Muscle layer of duodenum (tissue), 2 donors: ENCODE measurements around the gene RAC3.

Source experiments
- H3K27ac ChIP-seq: one replicate; pipeline ENCODE4 v1.7.0; 2013; ENCODE audit warnings: mild to moderate bottlenecking, low read length
- H3K27me3 ChIP-seq: one replicate; pipeline ENCODE4 v1.7.0; 2013; ENCODE audit warnings: low read depth, mild to moderate bottlenecking, control low read depth, low read length
- H3K36me3 ChIP-seq, 2 donors: one replicate each; pipeline ENCODE4 v1.7.0; 2013; ENCODE audit warnings: low read length in 2 of 2, control low read depth in 1 of 2, mild to moderate bottlenecking in 1 of 2; ENCODE audit not compliant: insufficient read depth in 2 of 2, control insufficient read depth in 1 of 2
- H3K4me1 ChIP-seq, 2 donors: one replicate each; pipeline ENCODE4 v1.7.0; 2013; ENCODE audit warnings: low read length in 2 of 2, mild to moderate bottlenecking in 2 of 2, control low read depth in 1 of 2, moderate library complexity in 1 of 2; ENCODE audit not compliant: insufficient read depth in 2 of 2, control insufficient read depth in 1 of 2
- H3K4me3 ChIP-seq, 2 donors: one replicate each; pipeline ENCODE4 v1.7.0; 2013; ENCODE audit warnings: low read length in 2 of 2, low read depth in 1 of 2, mild to moderate bottlenecking in 1 of 2
- H3K9me3 ChIP-seq, 2 donors: one replicate each; pipeline ENCODE4 v1.7.0; 2013; ENCODE audit warnings: low read length in 2 of 2, control low read depth in 1 of 2, mild to moderate bottlenecking in 1 of 2; ENCODE audit not compliant: control insufficient read depth in 1 of 2
- donor health status: healthy.

Gene RAC3

DNA sequence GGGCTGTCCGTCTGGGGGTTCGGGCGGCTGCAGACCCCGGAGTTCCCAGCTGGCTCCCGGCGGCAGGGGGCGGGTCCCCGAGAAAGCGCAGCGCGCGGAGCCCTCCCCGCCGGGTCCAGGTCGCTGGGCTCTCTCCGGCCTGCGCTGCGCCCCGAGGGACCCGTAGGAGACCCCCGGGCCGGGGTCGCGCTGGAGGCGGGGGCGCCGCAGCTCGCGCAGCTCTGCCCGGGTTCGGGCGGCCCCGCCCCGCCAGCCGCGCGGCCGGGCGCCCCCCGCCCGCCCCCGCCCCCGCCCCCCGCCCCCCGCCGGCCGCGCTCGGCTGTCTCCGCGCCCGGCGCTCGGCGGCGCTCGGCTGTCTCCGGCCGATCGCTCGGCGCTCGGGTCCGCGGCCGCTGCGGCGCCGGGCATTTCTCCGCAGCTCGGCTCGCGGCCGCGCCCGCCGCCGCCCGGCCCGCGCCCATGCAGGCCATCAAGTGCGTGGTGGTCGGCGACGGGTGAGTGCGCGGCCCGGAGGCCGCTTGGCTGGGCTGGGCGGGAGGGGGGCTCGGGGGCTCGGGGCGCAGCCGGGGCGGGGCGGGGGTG is at the start of gene RAC3:
Gene RAC3 (plus strand): TSS at position 376 of the 582 bp plus-strand sequence. CDS start 84 bp downstream, at position 460.
- peaks cover under 1 to 26% of the 10 kb centered on the region in 2 donors for H3K4me1 ChIP-seq
- peaks cover 0 to 11% of the 10 kb centered on the region in 2 donors for H3K36me3 ChIP-seq
- H3K9me3 ChIP-seq: no peaks in the 10 kb centered on the region
- peak within 1 kb of the TSS; percentile 26 to 66 for H3K4me3 ChIP-seq
- H3K27ac ChIP-seq: no peak within 1 kb of the TSS
- no peaks in the 10 kb centered on the region for H3K27me3 ChIP-seq

GRCh38 chr17:81983011-81983638 is 48.4 kb upstream of the RAC3 start:
- Histone ChIP-seq H3K4me3 (no peak overlapping the region), H3K9me3 (no peaks in the 10 kb centered on the region), H3K27ac (no peak overlapping the region), H3K36me3 (peaks cover 9 to 40% of the 10 kb centered on the region in 2 donors), H3K4me1 (peaks cover 0 to 5% of the 10 kb centered on the region in 2 donors), H3K27me3 (no peaks in the 10 kb centered on the region)

- peaks cover 9 to 40% of the 10 kb centered on the region in 2 donors for H3K36me3 ChIP-seq
- H3K4me1 ChIP-seq: no peaks in the 10 kb centered on the region
- no peak overlapping the region for H3K4me3 ChIP-seq
Observed at GRCh38 chr17:81983639-81984373, 47.7 kb upstream of the RAC3 start.

DNA sequence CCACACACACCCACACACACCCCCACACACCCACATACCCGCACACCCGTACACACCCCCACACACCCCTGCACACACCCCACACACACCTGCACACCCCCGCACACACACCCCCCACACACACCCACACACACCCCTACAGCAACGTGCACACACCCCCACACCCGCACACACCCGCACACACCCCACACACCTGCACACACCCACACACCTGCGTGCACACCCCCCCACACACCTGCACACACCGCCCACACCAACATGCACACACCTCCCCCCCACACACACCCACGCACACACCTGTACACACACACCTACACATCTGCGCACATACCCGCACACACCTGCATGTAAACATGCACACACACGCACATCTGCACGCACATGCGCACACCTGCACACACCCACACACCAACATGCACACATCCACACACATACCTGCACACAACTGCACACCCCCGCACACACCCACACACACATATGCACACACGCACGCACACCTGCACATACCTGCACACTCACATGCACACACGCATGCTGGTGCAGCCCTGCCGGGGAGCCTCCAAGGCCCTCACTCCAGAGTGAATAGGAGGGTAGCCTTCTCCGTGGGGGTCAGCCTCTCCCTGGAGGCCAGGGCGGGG is 46.6 kb upstream of the RAC3 start:
- H3K9me3 ChIP-seq: no peaks in the 10 kb centered on the region
- no peak overlapping the region for H3K4me3 ChIP-seq
- no peak overlapping the region for H3K27ac ChIP-seq
- peaks cover 9 to 39% of the 10 kb centered on the region in 2 donors for H3K36me3 ChIP-seq
- no peaks in the 10 kb centered on the region for H3K27me3 ChIP-seq
- H3K4me1 ChIP-seq: no peaks in the 10 kb centered on the region

More at GRCh38 chr17:81983639-81984373, 47.7 kb upstream of the RAC3 start:
- H3K27me3 ChIP-seq: no peaks in the 10 kb centered on the region
- no peaks in the 10 kb centered on the region for H3K9me3 ChIP-seq
- H3K27ac ChIP-seq: no peak overlapping the region

GRCh38 chr17:81986606-81987005 is 44.9 kb upstream of the RAC3 start:
- no peaks in the 10 kb centered on the region for H3K27me3 ChIP-seq
- no peak overlapping the region for H3K4me3 ChIP-seq
- H3K27ac ChIP-seq: no peak overlapping the region
- H3K9me3 ChIP-seq: no peaks in the 10 kb centered on the region
- peaks cover 9 to 39% of the 10 kb centered on the region in 2 donors for H3K36me3 ChIP-seq
- H3K4me1 ChIP-seq: peaks cover 0 to 5% of the 10 kb centered on the region in 2 donors

- peaks cover 9 to 39% of the 10 kb centered on the region in 2 donors for H3K36me3 ChIP-seq
- H3K9me3 ChIP-seq: no peaks in the 10 kb centered on the region
- H3K4me1 ChIP-seq: peaks cover 0 to 12% of the 10 kb centered on the region in 2 donors
- no peak overlapping the region for H3K4me3 ChIP-seq
- H3K27ac ChIP-seq: no peak overlapping the region
- no peaks in the 10 kb centered on the region for H3K27me3 ChIP-seq
Observed at GRCh38 chr17:81987161-81987770, 44.2 kb upstream of the RAC3 start.

GRCh38 chr17:81990836-81991683 is 40.4 kb upstream of the RAC3 start:
- H3K4me1 ChIP-seq: peaks cover 0 to 13% of the 10 kb centered on the region in 2 donors
- peaks cover 0 to 24% of the 10 kb centered on the region in 2 donors for H3K36me3 ChIP-seq
- H3K27me3 ChIP-seq: no peaks in the 10 kb centered on the region
- H3K4me3 ChIP-seq: no peak overlapping the region
- H3K27ac ChIP-seq: no peak overlapping the region
- H3K9me3 ChIP-seq: no peaks in the 10 kb centered on the region

GRCh38 chr17:81991684-81992305 is 39.7 kb upstream of the RAC3 start:
- Histone ChIP-seq H3K27ac (no peak overlapping the region), H3K27me3 (no peaks in the 10 kb centered on the region), H3K36me3 (peaks cover 0 to 26% of the 10 kb centered on the region in 2 donors), H3K4me3 (peak overlapping the region in 1 of 2 donors; percentile 4), H3K9me3 (no peaks in the 10 kb centered on the region), H3K4me1 (peaks cover 0 to 13% of the 10 kb centered on the region in 2 donors)

DNA sequence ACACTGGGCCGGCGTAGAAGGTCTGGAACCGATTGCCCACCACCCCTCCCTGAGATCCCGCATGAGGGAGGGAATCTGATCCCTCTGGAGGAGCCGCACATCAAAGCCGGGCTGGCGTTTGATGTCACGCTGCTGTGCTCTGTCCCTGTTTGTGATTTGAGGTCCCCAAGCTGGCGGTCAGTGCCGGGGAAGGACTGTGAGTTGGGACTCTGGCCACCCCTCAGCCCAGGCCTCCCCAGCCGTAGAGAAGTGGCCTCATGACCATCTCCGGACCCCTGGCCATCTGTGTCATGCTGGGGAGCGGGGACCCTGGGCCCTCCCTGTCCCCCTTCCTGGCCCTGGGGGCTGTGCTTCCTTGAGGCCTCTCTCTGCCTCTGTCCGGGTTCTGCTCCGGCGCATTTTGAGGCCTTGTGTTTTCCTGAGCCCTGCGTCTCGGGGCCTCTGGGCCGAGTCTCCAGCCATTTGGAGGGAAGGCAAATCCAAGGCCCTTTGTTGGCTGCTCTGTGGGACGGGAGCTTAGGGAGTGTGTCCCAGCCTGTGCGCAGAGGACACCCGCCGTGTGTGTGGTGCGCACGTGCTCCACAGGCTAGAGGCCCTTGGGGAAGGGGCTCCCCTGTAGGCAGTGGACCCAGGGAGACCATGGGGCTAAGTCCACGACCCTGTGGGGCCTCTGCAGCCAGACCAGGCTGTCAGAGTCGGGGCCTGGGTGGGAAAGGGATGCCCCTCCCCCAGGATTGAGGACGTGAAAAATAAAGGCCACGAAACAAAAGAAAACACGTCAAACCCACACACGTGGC is 39.0 kb upstream of the RAC3 start:
- H3K9me3 ChIP-seq: no peaks in the 10 kb centered on the region
- no peak overlapping the region for H3K27ac ChIP-seq
- no peak overlapping the region for H3K4me3 ChIP-seq
- peaks cover 0 to 19% of the 10 kb centered on the region in 2 donors for H3K36me3 ChIP-seq
- H3K4me1 ChIP-seq: peaks cover 0 to 13% of the 10 kb centered on the region in 2 donors
- H3K27me3 ChIP-seq: no peaks in the 10 kb centered on the region
